ENCODE data around the gene PDZD2. TPM values are rescaled to one million over a fixed set of nuclear protein-coding genes. Genes with fewer than 3 reads are reported as not detected.

PDZD2 gene
- total RNA-seq, 2 donors from 2014 or later: 4.5 to 15.7 TPM

DNA sequence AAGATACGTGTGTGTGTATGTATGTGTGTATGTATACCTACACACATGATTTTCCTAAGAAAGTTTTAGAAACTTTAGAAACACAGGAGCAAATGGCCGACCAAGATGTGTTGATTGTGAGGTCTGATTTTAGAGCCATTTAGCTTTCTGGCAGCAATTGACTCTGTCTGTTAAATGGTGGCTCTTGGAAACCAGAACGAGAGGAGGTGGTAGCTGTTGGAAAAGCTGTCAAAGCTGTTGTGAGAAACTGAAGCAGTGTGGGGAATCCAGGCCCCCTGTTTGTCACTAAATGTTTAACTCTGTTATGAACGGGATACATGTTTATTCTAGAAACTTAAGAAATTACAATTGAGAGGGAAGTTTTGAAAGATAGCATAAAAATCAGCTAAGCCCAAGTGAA is 443.8 kb downstream of the PDZD2 start:
- no peaks in the 10 kb centered on the region for H3K9me3 ChIP-seq
- H3K4me1 ChIP-seq (ENCODE audit: control insufficient read depth in 1 of 2, low read depth in 2 of 2): no peaks in the 10 kb centered on the region
- no peak for TF ChIP-seq CTCF (IDR thresholded peaks at IDR 0.05)
- no peak overlapping the region for H3K4me3 ChIP-seq
- H3K36me3 ChIP-seq: no peaks in the 10 kb centered on the region
- H3K27ac ChIP-seq: no peak overlapping the region
- no peak for ATAC-seq (ENCODE audit: insufficient number of reproducible peaks, low FRiP score, low read depth)
- H3K27me3 ChIP-seq (replicated peaks; ENCODE audit: insufficient read depth): no peaks in the 10 kb centered on the region
- no peak for DNase-seq (ENCODE audit: low spot score)

- Histone ChIP-seq H3K4me1 (ENCODE audit: control insufficient read depth in 1 of 2, low read depth in 2 of 2) (no peaks in the 10 kb centered on the region), H3K4me3 (no peak overlapping the region), H3K27me3 (replicated peaks; ENCODE audit: insufficient read depth) (no peaks in the 10 kb centered on the region), H3K36me3 (no peaks in the 10 kb centered on the region), H3K9me3 (no peaks in the 10 kb centered on the region), H3K27ac (no peak overlapping the region)
- DNase-seq (ENCODE audit: low spot score) (no peak), ATAC-seq (ENCODE audit: insufficient number of reproducible peaks, low FRiP score, low read depth) (no peak)
- no peak for TF ChIP-seq CTCF (IDR thresholded peaks at IDR 0.05)
Measured at GRCh38 chr5:32083981-32084430, 445.1 kb downstream of the PDZD2 start.

- Histone ChIP-seq H3K4me1 (ENCODE audit: control insufficient read depth in 1 of 2, low read depth in 2 of 2) (no peaks in the 10 kb centered on the region), H3K9me3 (no peaks in the 10 kb centered on the region), H3K4me3 (no peak overlapping the region), H3K27ac (no peak overlapping the region), H3K36me3 (no peaks in the 10 kb centered on the region), H3K27me3 (replicated peaks; ENCODE audit: insufficient read depth) (no peaks in the 10 kb centered on the region)
- TF ChIP-seq CTCF (IDR thresholded peaks at IDR 0.05): no peak
- no peak for DNase-seq (ENCODE audit: low spot score)
- no peak for ATAC-seq (ENCODE audit: insufficient number of reproducible peaks, low FRiP score, low read depth)
Measured at GRCh38 chr5:32087086-32088082, 448.5 kb downstream of the PDZD2 start.

- TF ChIP-seq CTCF (IDR thresholded peaks at IDR 0.05): no peak
- DNase-seq (ENCODE audit: low spot score) (no peak), ATAC-seq (ENCODE audit: insufficient number of reproducible peaks, low FRiP score, low read depth) (no peak)
- H3K36me3 ChIP-seq: no peaks in the 10 kb centered on the region
- H3K27me3 ChIP-seq (replicated peaks; ENCODE audit: insufficient read depth): no peaks in the 10 kb centered on the region
- no peak overlapping the region for H3K4me3 ChIP-seq
- H3K9me3 ChIP-seq: no peaks in the 10 kb centered on the region
- no peak overlapping the region for H3K27ac ChIP-seq
- H3K4me1 ChIP-seq (ENCODE audit: control insufficient read depth in 1 of 2, low read depth in 2 of 2): no peaks in the 10 kb centered on the region
Measured at GRCh38 chr5:32088214-32088613, 449.3 kb downstream of the PDZD2 start.

- Histone ChIP-seq H3K4me1 (ENCODE audit: control insufficient read depth in 1 of 2, low read depth in 2 of 2) (no peaks in the 10 kb centered on the region), H3K27ac (no peak overlapping the region), H3K27me3 (replicated peaks; ENCODE audit: insufficient read depth) (no peaks in the 10 kb centered on the region), H3K4me3 (no peak overlapping the region), H3K36me3 (no peaks in the 10 kb centered on the region), H3K9me3 (no peaks in the 10 kb centered on the region)
- no peak for TF ChIP-seq CTCF (IDR thresholded peaks at IDR 0.05)
- no peak for DNase-seq (ENCODE audit: low spot score)
- ATAC-seq (ENCODE audit: insufficient number of reproducible peaks, low FRiP score, low read depth): no peak
Measured at GRCh38 chr5:32089146-32090000, 450.4 kb downstream of the PDZD2 start.
